GM18909 (cell line): ENCODE results near the gene RAB26.

Experiments used
- ATAC-seq: cut with Tn5 transposase; IDR thresholded peaks from one replicate; pipeline ENCODE4 v1.9.1; 2021; ENCODE audit warnings: mild to moderate bottlenecking; ENCODE audit not compliant: unreplicated experiment, poor library complexity

RAB26 gene

GRCh38 chr16:2175454-2175853 lies 27.0 kb downstream of the RAB26 start:
- ATAC-seq: no peak

GRCh38 chr16:2176047-2176446 lies 27.6 kb downstream of the RAB26 start:
- no peak for ATAC-seq

GRCh38 chr16:2177101-2177500 lies 28.7 kb downstream of the RAB26 start:
- ATAC-seq: no peak

GRCh38 chr16:2177561-2177960 lies 29.1 kb downstream of the RAB26 start:
- ATAC-seq: no peak

GRCh38 chr16:2178321-2179106 lies 30.1 kb downstream of the RAB26 start:
- no peak for ATAC-seq

- ATAC-seq: no peak
Measured at GRCh38 chr16:2179107-2179501, 30.7 kb downstream of the RAB26 start.

- no peak for ATAC-seq
Measured at GRCh38 chr16:2179576-2179975, 31.2 kb downstream of the RAB26 start.

- no peak for ATAC-seq
Measured at GRCh38 chr16:2180461-2180860, 32.0 kb downstream of the RAB26 start.

- no peak for ATAC-seq
Measured at GRCh38 chr16:2180962-2181923, 32.8 kb downstream of the RAB26 start.

GRCh38 chr16:2181952-2182351 lies 33.5 kb downstream of the RAB26 start:
- no peak for ATAC-seq

- ATAC-seq: no peak
Measured at GRCh38 chr16:2183671-2184070, 35.2 kb downstream of the RAB26 start.

- ATAC-seq: no peak
Measured at GRCh38 chr16:2184346-2184745, 35.9 kb downstream of the RAB26 start.

- no peak for ATAC-seq
Measured at GRCh38 chr16:2184962-2185361, 36.5 kb downstream of the RAB26 start.

- ATAC-seq: no peak
Measured at GRCh38 chr16:2186064-2186463, 37.6 kb downstream of the RAB26 start.

- no peak for ATAC-seq
Measured at GRCh38 chr16:2186505-2186904, 38.1 kb downstream of the RAB26 start.

- ATAC-seq: no peak
Measured at GRCh38 chr16:2187212-2187611, 38.8 kb downstream of the RAB26 start.

- ATAC-seq: no peak
Measured at GRCh38 chr16:2188395-2188794, 40.0 kb downstream of the RAB26 start.

GRCh38 chr16:2189252-2189893 lies 40.9 kb downstream of the RAB26 start:
- ATAC-seq: no peak

GRCh38 chr16:2190002-2190658 lies 41.7 kb downstream of the RAB26 start:
- no peak for ATAC-seq

GRCh38 chr16:2190659-2191445 lies 42.4 kb downstream of the RAB26 start:
- ATAC-seq: no peak
